ENCODE data around the gene DIAPH1. TPM values are rescaled to one million over a fixed set of nuclear protein-coding genes. Genes with fewer than 3 reads are reported as not detected.

DIAPH1 gene
- total RNA-seq, 1 experiment from 2014 or later = 142 TPM

GRCh38 chr5:141618030-141618803 lies 583 bp downstream of the DIAPH1 start:
- intact Hi-C loops (cut with micrococcal nuclease) = loop anchor here (5.0 kb wide), 1 partner anchor 1441 kb away; the partner anchor contains the start of gene CYSTM1
- peak; percentile 55 for ATAC-seq
- peaks cover 6 to 25% of the 10 kb centered on the region in 2 experiments for H3K4me1 ChIP-seq (ENCODE audit: control insufficient read depth in 1 of 2, insufficient read depth in 2 of 2, low read length in 2 of 2)
- peak overlapping the region; percentile 87 for H3K27ac ChIP-seq (ENCODE audit: low read depth, low read length)
- peaks cover 20% of the 10 kb centered on the region; the same call in 1 of the 2 replicates for H4K20me1 ChIP-seq (ENCODE audit: insufficient read depth)
- CTCF ChIA-PET = interaction anchor here (0.8 to 2.7 kb wide), 14 partner anchors 9 to 395 kb away, joined by 3 to 72 read pairs (median 4); partner anchors contain the start of genes FCHSD1, HDAC3, PCDHB14 and RELL2
- peak; percentile 70 for DNase-seq (ENCODE audit: low read depth, low spot score)
- no peaks in the 10 kb centered on the region for H3K27me3 ChIP-seq (ENCODE audit: insufficient read depth, low read length)
- H3K36me3 ChIP-seq (ENCODE audit: control insufficient read depth in 1 of 2, insufficient read depth in 2 of 2, low read length in 2 of 2) = peaks cover 4 to 19% of the 10 kb centered on the region in 2 experiments; a peak in 2 of 4 replicates
- peak overlapping the region; percentile 68 to 85 for H3K4me3 ChIP-seq (replicated peaks in 1 of 2; ENCODE audit: low read depth in 1 of 2, low read length in 2 of 2)
- H3K9me3 ChIP-seq (ENCODE audit: control insufficient read depth in 1 of 2, insufficient read depth in 1 of 2, low read depth in 1 of 2, low read length in 2 of 2) = no peaks in the 10 kb centered on the region
- H3K9me2 ChIP-seq (ENCODE audit: insufficient read depth) = no peaks in the 10 kb centered on the region
- H3K4me2 ChIP-seq (ENCODE audit: low read length) = peak overlapping the region; percentile 79
- H2AFZ ChIP-seq (ENCODE audit: low read depth, low read length, poor library complexity, severe bottlenecking) = no peak overlapping the region
- RAD21 ChIA-PET (ENCODE audit: low non-redundant PET in 1 of 2, low total read pairs in 2 of 2, uncharacterized antibody in 2 of 2, unreplicated experiment in 2 of 2) = interaction anchor here (0.7 to 1.5 kb wide), 4 partner anchors 19 to 26 kb away, joined by 3 to 5 read pairs (median 4); partner anchors contain the start of genes RELL2 (in 2 of the 2) and HDAC3 (in 1 of the 2)
- peaks cover 52% of the 10 kb centered on the region for H3K79me2 ChIP-seq (ENCODE audit: insufficient read depth, low read length)
- POLR2A ChIA-PET = interaction anchor here (0.8 to 1.6 kb wide), 4 partner anchors 15 to 654 kb away, joined by 3 to 14 read pairs (median 4); partner anchors contain the start of genes HDAC3 and RELL2
- H3K9ac ChIP-seq (ENCODE audit: low read length) = peak overlapping the region; percentile 96
- BruUV-seq (replicated peaks) = no TSS peak
- no peak for TF ChIP-seq ZBTB33 (IDR thresholded peaks at IDR 0.05; ENCODE audit: extremely low read depth, insufficient replicate concordance, low read length)
- TF ChIP-seq SP1 (IDR thresholded peaks at IDR 0.05; ENCODE audit: low read depth) = peak; percentile 43
- TF ChIP-seq POLR2A (IDR thresholded peaks at IDR 0.05; ENCODE audit: borderline replicate concordance, extremely low read depth, insufficient read depth, insufficient read length) = no peak
- TF ChIP-seq TCF7L2 (IDR thresholded peaks at IDR 0.05; ENCODE audit: borderline replicate concordance, extremely low read depth, insufficient read depth, insufficient read length) = no peak
- peak; percentile 8; the same call in 1 of the 2 replicates for TF ChIP-seq SIN3A (IDR thresholded peaks at IDR 0.05; ENCODE audit: low read depth)
- TF ChIP-seq REST (IDR thresholded peaks at IDR 0.05; ENCODE audit: low read depth) = no peak
- TF ChIP-seq ZFX (IDR thresholded peaks at IDR 0.05) = 0 out of 2 replicates have a peak, but pooled peaks have one; percentile 16
- TF ChIP-seq CBX3 (IDR thresholded peaks at IDR 0.05; ENCODE audit: low read depth) = peak; percentile 73; the same call in 1 of the 2 replicates
- TF ChIP-seq, protein P1, sequence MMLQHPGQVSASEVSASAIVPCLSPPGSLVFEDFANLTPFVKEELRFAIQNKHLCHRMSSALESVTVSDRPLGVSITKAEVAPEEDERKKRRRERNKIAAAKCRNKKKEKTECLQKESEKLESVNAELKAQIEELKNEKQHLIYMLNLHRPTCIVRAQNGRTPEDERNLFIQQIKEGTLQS (IDR thresholded peaks at IDR 0.05) = no peak
- no peak for TF ChIP-seq EZH2 (IDR thresholded peaks at IDR 0.05)
- TF ChIP-seq ZNF274 (IDR thresholded peaks at IDR 0.05; ENCODE audit: low read depth, low read length) = no peak
- TF ChIP-seq YY1 (IDR thresholded peaks at IDR 0.05; ENCODE audit: extremely low read depth, insufficient replicate concordance, low read depth, low read length) = peak; percentile 72
- no peak for TF ChIP-seq JUND (IDR thresholded peaks at IDR 0.05)
- TF ChIP-seq SRF (IDR thresholded peaks at IDR 0.05; ENCODE audit: low read depth) = peak; percentile 66
- TF ChIP-seq, protein P2, sequence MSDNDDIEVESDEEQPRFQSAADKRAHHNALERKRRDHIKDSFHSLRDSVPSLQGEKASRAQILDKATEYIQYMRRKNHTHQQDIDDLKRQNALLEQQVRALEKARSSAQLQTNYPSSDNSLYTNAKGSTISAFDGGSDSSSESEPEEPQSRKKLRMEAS (IDR thresholded peaks at IDR 0.05) = peak; percentile 49; the same call in 1 of the 2 replicates
- TF ChIP-seq POLR2AphosphoS5 (IDR thresholded peaks at IDR 0.05; ENCODE audit: low read depth, low read length) = peak; percentile 52
- no peak for TF ChIP-seq CTCF (IDR thresholded peaks at IDR 0.05 in 2 of 3, conservative IDR thresholded peaks at IDR 0.05 in 1 of 3; ENCODE audit: borderline replicate concordance in 1 of 3, insufficient read depth in 1 of 3, low read depth in 2 of 3, low read length in 2 of 3)

All from HCT116 (cell line).